Panc1 (cell line): Measurements from ENCODE around the gene U2SURP. TPM values are rescaled to one million over a fixed set of nuclear protein-coding genes. Genes with fewer than 3 reads are reported as not detected.

Source experiments
- ATAC-seq: fragments of 200-7000 bp; cut with Tn5 transposase; 2 replicates; pipeline ENCODE4 v1.9.1; 2020; ENCODE audit warnings: mild to moderate bottlenecking, moderate library complexity
- BruUV-seq: library from RNA; stranded (reverse); fragments of 400-500 nt; replicated peaks from 2 replicates; lab custom pipeline; 2021; lab: Mats Ljungman, UMichigan
- CTCF ChIA-PET: fragments of 300-600 bp; sonication (Branson Sonifier 250); formaldehyde crosslinking; loops from one replicate; lab custom pipeline; 2022; ENCODE audit warnings: antibody characterized with exemption; lab: Charles Lee
- POLR2A ChIA-PET: fragments of 300-600 bp; sonication (Branson Sonifier 250); formaldehyde crosslinking; loops from one replicate; lab custom pipeline; 2022; ENCODE audit warnings: antibody characterized with exemption; lab: Charles Lee
- DNase-seq: peaks from one replicate; pipeline ENCODE4 v3.0.0-alpha.2; 2010; ENCODE audit warnings: low read depth, low spot score
- H3K27ac ChIP-seq: 2 replicates; pipeline ENCODE4 v1.5.1; 2011; ENCODE audit warnings: mild to moderate bottlenecking, low read length, inconsistent platforms
- H3K27me3 ChIP-seq: fragments of 200-500 bp; sonication (Bioruptor generic); 2 replicates; pipeline ENCODE4 v1.6.0; 2014; ENCODE audit warnings: low read length, inconsistent platforms; ENCODE audit not compliant: control insufficient read depth, insufficient read depth
- H3K36me3 ChIP-seq: fragments of 200-500 bp; sonication (Bioruptor generic); 2 replicates; pipeline ENCODE4 v1.5.1; 2014; ENCODE audit warnings: inconsistent platforms, mild to moderate bottlenecking, low read length, moderate library complexity; ENCODE audit not compliant: control insufficient read depth, insufficient read depth
- H3K4me1 ChIP-seq: 2 replicates; pipeline ENCODE4 v1.5.1; 2011; ENCODE audit warnings: inconsistent platforms, mild to moderate bottlenecking, low read length, moderate library complexity; ENCODE audit not compliant: control insufficient read depth, insufficient read depth
- H3K4me3 ChIP-seq, 2 experiments: 2 replicates each; pipeline ENCODE4 v1.5.1; 2011 to 2012; ENCODE audit warnings: low read depth in 2 of 2, low read length in 2 of 2, mild to moderate bottlenecking in 2 of 2, inconsistent platforms in 1 of 2, moderate library complexity in 1 of 2
- H3K9me3 ChIP-seq: fragments of 200-500 bp; sonication (Bioruptor generic); 2 replicates; pipeline ENCODE4 v1.5.1; 2014; ENCODE audit warnings: low read depth, mild to moderate bottlenecking, inconsistent platforms, low read length, moderate library complexity; ENCODE audit not compliant: control insufficient read depth, insufficient read depth
- POLR2AphosphoS5 ChIP-seq: IDR thresholded peaks from 2 replicates; pipeline ENCODE4 v1.6.1; 2012; ENCODE audit warnings: mild to moderate bottlenecking, low read depth, low read length, moderate library complexity
- SIN3A ChIP-seq: IDR thresholded peaks from 2 replicates; pipeline ENCODE4 v1.6.1; 2012; ENCODE audit warnings: low read depth, mild to moderate bottlenecking, low read length, moderate library complexity, borderline replicate concordance; ENCODE audit not compliant: insufficient read depth
- TCF7L2 ChIP-seq: IDR thresholded peaks from 2 replicates; pipeline ENCODE4 v1.6.1; 2011; ENCODE audit warnings: mild to moderate bottlenecking, low read depth, low read length, inconsistent platforms
- in situ Hi-C: cut with HindIII; loops from 2 replicates; pipeline ENCODE4 v1.10.0; 2016; ENCODE audit warnings: low sequenced_read_pairs, low pct_unique_long_range_greater_than_20kb
- intact Hi-C: fragments of 100-400 bp; cut with micrococcal nuclease; formaldehyde crosslinking; loops from one replicate; pipeline ENCODE4 v1.10.0; 2022; ENCODE audit not compliant: unreplicated experiment
- total RNA-seq: library from RNA; stranded (reverse); gene quantifications from one replicate; pipeline ENCODE4 v1.2.1, GENCODE V29; 2021; ENCODE audit not compliant: unreplicated experiment
- TF ChIP-seq, protein P1 (sequence below), 2 experiments: IDR thresholded peaks; 2 replicates each; pipeline ENCODE4 v1.6.1; 2011 to 2012; ENCODE audit warnings: low read depth in 2 of 2, control low read depth in 1 of 2, low read length in 1 of 2, mild to moderate bottlenecking in 1 of 2, moderate library complexity in 1 of 2; ENCODE audit not compliant: insufficient read depth in 1 of 2
- TF ChIP-seq, protein P2 (sequence below): fragments of 450-650 bp; IDR thresholded peaks from 2 replicates; pipeline ENCODE4 v1.5.1; 2017; ENCODE audit warnings: mild to moderate bottlenecking

Gene U2SURP
- total RNA-seq, 1 experiment from 2014 or later: 135 TPM

DNA sequence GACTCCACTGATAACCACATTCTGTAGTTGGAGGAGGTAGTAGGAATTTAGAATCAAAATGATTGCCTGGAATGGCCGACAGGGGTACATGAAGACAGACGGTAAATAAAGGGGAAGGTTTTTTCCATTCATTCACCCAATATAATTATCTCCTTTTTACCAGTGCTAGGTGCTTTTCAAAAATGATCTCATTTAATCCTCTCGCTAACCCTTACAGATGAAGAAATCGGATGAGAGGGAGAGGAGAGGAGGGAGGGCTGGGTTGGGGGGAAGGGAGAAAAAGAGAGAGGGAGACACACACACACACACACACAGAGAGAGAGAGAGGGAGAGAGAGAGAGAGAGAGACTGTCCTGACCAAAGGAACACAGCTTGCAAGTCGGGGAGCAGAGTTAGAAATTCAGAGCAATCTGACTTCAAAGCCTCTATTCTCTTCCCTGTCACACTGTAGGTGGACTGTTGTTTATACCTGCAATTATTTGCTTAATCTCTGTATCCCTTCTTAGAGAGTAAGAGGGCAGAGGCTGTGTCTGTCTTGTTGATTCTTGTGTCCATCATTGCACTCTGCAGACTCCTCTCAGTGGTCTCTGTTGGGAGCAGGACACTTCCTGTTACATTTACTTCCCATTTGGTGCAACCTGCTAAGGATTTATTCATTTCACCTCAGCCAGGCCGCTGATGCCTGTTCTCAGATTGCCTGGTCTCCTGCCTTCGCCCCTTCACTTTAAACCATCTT is 19.2 kb upstream of the U2SURP start:
- in situ Hi-C loops: no loop called here
- ATAC-seq (no peak), DNase-seq (no peak)
- TF ChIP-seq SIN3A (no peak), POLR2AphosphoS5 (no peak), TCF7L2 (no peak)
- TF ChIP-seq, protein P1, sequence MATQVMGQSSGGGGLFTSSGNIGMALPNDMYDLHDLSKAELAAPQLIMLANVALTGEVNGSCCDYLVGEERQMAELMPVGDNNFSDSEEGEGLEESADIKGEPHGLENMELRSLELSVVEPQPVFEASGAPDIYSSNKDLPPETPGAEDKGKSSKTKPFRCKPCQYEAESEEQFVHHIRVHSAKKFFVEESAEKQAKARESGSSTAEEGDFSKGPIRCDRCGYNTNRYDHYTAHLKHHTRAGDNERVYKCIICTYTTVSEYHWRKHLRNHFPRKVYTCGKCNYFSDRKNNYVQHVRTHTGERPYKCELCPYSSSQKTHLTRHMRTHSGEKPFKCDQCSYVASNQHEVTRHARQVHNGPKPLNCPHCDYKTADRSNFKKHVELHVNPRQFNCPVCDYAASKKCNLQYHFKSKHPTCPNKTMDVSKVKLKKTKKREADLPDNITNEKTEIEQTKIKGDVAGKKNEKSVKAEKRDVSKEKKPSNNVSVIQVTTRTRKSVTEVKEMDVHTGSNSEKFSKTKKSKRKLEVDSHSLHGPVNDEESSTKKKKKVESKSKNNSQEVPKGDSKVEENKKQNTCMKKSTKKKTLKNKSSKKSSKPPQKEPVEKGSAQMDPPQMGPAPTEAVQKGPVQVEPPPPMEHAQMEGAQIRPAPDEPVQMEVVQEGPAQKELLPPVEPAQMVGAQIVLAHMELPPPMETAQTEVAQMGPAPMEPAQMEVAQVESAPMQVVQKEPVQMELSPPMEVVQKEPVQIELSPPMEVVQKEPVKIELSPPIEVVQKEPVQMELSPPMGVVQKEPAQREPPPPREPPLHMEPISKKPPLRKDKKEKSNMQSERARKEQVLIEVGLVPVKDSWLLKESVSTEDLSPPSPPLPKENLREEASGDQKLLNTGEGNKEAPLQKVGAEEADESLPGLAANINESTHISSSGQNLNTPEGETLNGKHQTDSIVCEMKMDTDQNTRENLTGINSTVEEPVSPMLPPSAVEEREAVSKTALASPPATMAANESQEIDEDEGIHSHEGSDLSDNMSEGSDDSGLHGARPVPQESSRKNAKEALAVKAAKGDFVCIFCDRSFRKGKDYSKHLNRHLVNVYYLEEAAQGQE (IDR thresholded peaks at IDR 0.05; ENCODE audit: insufficient read depth in 1 of 2, low read depth in 2 of 2, low read length in 1 of 2): no peak
- TF ChIP-seq, protein P2, sequence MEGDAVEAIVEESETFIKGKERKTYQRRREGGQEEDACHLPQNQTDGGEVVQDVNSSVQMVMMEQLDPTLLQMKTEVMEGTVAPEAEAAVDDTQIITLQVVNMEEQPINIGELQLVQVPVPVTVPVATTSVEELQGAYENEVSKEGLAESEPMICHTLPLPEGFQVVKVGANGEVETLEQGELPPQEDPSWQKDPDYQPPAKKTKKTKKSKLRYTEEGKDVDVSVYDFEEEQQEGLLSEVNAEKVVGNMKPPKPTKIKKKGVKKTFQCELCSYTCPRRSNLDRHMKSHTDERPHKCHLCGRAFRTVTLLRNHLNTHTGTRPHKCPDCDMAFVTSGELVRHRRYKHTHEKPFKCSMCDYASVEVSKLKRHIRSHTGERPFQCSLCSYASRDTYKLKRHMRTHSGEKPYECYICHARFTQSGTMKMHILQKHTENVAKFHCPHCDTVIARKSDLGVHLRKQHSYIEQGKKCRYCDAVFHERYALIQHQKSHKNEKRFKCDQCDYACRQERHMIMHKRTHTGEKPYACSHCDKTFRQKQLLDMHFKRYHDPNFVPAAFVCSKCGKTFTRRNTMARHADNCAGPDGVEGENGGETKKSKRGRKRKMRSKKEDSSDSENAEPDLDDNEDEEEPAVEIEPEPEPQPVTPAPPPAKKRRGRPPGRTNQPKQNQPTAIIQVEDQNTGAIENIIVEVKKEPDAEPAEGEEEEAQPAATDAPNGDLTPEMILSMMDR: no peak
- POLR2A ChIA-PET: no interaction called here
- CTCF ChIA-PET: no interaction called here
- no peak overlapping the region for H3K4me3 ChIP-seq
- BruUV-seq: no TSS peak
- H3K36me3 ChIP-seq: no peaks in the 10 kb centered on the region
- H3K27ac ChIP-seq: no peak overlapping the region
- no peaks in the 10 kb centered on the region for H3K27me3 ChIP-seq
- peaks cover 3% of the 10 kb centered on the region for H3K4me1 ChIP-seq
- intact Hi-C loops: no loop called here
- no peaks in the 10 kb centered on the region for H3K9me3 ChIP-seq

DNA sequence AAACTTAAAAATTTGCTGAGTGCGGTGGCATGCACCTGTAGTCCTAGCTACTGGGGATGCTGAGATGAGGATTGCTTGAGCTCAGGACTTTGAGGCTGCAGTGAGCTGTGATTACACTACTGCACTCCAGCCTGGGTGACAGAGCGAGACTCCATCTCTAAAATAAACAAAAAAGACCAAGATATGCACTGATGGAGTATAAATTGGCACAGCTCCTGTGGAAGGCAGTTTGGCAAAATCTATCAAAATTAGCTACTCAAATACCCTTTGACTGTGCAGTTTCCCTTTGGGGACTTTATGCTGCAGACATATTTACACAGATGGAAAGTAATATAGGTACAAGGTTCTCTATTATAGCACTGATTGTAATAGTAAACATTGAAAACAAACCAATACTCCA is 18.1 kb upstream of the U2SURP start:
- intact Hi-C loops (no loop called here), in situ Hi-C loops (no loop called here)
- Histone ChIP-seq H3K27me3 (no peaks in the 10 kb centered on the region), H3K27ac (no peak overlapping the region), H3K9me3 (no peaks in the 10 kb centered on the region), H3K36me3 (no peaks in the 10 kb centered on the region), H3K4me1 (no peaks in the 10 kb centered on the region), H3K4me3 (no peak overlapping the region)
- CTCF ChIA-PET: no interaction called here
- ATAC-seq (no peak), DNase-seq (no peak)
- TF ChIP-seq POLR2AphosphoS5 (no peak), SIN3A (no peak), TCF7L2 (no peak)
- TF ChIP-seq, protein P2: no peak
- TF ChIP-seq, protein P1 (IDR thresholded peaks at IDR 0.05; ENCODE audit: insufficient read depth in 1 of 2, low read depth in 2 of 2, low read length in 1 of 2): no peak
- POLR2A ChIA-PET: interaction anchor here (0.5 kb wide), 1 partner anchor 42 kb away, joined by 3 read pairs; no protein-coding TSS in a partner anchor
- BruUV-seq: no TSS peak
